ENCODE measurements around the gene BTF3.

BTF3 gene

DNA sequence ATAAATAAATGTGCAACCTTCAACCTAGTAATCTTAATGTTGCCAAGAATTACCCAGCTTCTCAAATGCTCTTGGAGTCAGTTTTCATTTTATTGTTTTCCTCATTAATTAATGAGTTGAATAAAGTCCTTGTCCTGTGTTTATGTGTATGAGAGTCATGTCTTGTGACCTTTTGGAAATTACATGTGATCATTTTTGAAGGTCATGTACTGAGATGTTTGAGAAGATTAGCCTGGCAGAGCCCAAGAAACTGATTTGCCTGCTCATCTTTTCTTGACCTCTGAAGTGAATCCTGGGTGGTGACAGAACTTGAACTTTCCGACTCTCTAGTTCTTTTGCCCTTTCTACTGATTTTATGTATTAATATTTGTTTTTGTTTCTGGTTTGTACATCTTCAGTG is 51.8 kb downstream of the BTF3 start:
- Histone ChIP-seq H2BK15ac (ENCODE audit: low read length) (no peak overlapping the region), H2BK12ac (ENCODE audit: low read length) (no peak overlapping the region), H3K79me1 (ENCODE audit: low read depth, low read length) (no peaks in the 10 kb centered on the region), H4K8ac (ENCODE audit: low read depth, low read length) (no peak overlapping the region), H2BK5ac (ENCODE audit: low read length) (no peak overlapping the region), H3K27me3 (ENCODE audit: control insufficient read depth in 3 of 3, insufficient read depth in 3 of 3, low read depth in 1 of 3, low read length in 3 of 3) (no peaks in the 10 kb centered on the region), H3K4me2 (ENCODE audit: insufficient read depth, low read length, poor library complexity, severe bottlenecking) (no peak overlapping the region), H3K36me3 (replicated peaks in 1 of 2; ENCODE audit: control insufficient read depth in 2 of 2, insufficient read depth in 2 of 2, low read length in 2 of 2) (peaks cover 4 to 32% of the 10 kb centered on the region in 2 donors), H3K4me1 (ENCODE audit: control insufficient read depth in 2 of 2, insufficient read depth in 1 of 2, low read depth in 1 of 2, low read length in 2 of 2) (no peaks in the 10 kb centered on the region), H2AFZ (ENCODE audit: low read length) (no peak overlapping the region), H3K27ac (replicated peaks; ENCODE audit: low read length) (no peak overlapping the region), H3K9ac (ENCODE audit: low read depth, low read length, poor library complexity) (no peak overlapping the region), H3K23ac (ENCODE audit: low read depth, low read length, poor library complexity) (no peak overlapping the region), H3K9me3 (replicated peaks in 1 of 2; ENCODE audit: control insufficient read depth in 2 of 2, insufficient read depth in 1 of 2, low read depth in 1 of 2, low read length in 2 of 2) (no peaks in the 10 kb centered on the region), H3K18ac (ENCODE audit: low read length) (no peak overlapping the region), H2AK5ac (ENCODE audit: low read depth, low read length) (no peak overlapping the region), H4K91ac (ENCODE audit: low read depth, low read length, poor library complexity) (no peak overlapping the region), H3K4ac (ENCODE audit: low read length) (no peak overlapping the region), H3K14ac (ENCODE audit: low read length) (no peak overlapping the region), H2BK120ac (ENCODE audit: low read depth, low read length) (no peak overlapping the region), H3K4me3 (ENCODE audit: low read length in 2 of 2) (no peak overlapping the region)
- no peak for DNase-seq (ENCODE audit: low spot score)
- no CpG with 5 or more reads among the region's 1 CpG for WGBS, 2 donors (ENCODE audit: extremely low coverage in 2 of 2, insufficient read length in 2 of 2, insufficient replicate concordance in 1 of 2)

- no peak overlapping the region for H2BK5ac ChIP-seq (ENCODE audit: low read length)
- no peaks in the 10 kb centered on the region for H3K4me1 ChIP-seq (ENCODE audit: control insufficient read depth in 2 of 2, insufficient read depth in 1 of 2, low read depth in 1 of 2, low read length in 2 of 2)
- H3K36me3 ChIP-seq (replicated peaks in 1 of 2; ENCODE audit: control insufficient read depth in 2 of 2, insufficient read depth in 2 of 2, low read length in 2 of 2), result peaks cover 5 to 58% of the 10 kb centered on the region in 2 donors
- H4K91ac ChIP-seq (ENCODE audit: low read depth, low read length, poor library complexity), result no peak overlapping the region
- no peaks in the 10 kb centered on the region for H3K79me1 ChIP-seq (ENCODE audit: low read depth, low read length)
- H2BK15ac ChIP-seq (ENCODE audit: low read length), result no peak overlapping the region
- H2AK5ac ChIP-seq (ENCODE audit: low read depth, low read length), result no peak overlapping the region
- H2BK12ac ChIP-seq (ENCODE audit: low read length), result no peak overlapping the region
- H3K18ac ChIP-seq (ENCODE audit: low read length), result no peak overlapping the region
- H3K9ac ChIP-seq (ENCODE audit: low read depth, low read length, poor library complexity), result no peak overlapping the region
- no peaks in the 10 kb centered on the region for H3K27me3 ChIP-seq (ENCODE audit: control insufficient read depth in 3 of 3, insufficient read depth in 3 of 3, low read depth in 1 of 3, low read length in 3 of 3)
- no peak overlapping the region for H3K23ac ChIP-seq (ENCODE audit: low read depth, low read length, poor library complexity)
- H3K9me3 ChIP-seq (replicated peaks in 1 of 2; ENCODE audit: control insufficient read depth in 2 of 2, insufficient read depth in 1 of 2, low read depth in 1 of 2, low read length in 2 of 2), result no peaks in the 10 kb centered on the region
- H2AFZ ChIP-seq (ENCODE audit: low read length), result no peak overlapping the region
- no peak overlapping the region for H3K14ac ChIP-seq (ENCODE audit: low read length)
- H3K4me2 ChIP-seq (ENCODE audit: insufficient read depth, low read length, poor library complexity, severe bottlenecking), result no peak overlapping the region
- H2BK120ac ChIP-seq (ENCODE audit: low read depth, low read length), result no peak overlapping the region
- H3K4ac ChIP-seq (ENCODE audit: low read length), result no peak overlapping the region
- no peak overlapping the region for H4K8ac ChIP-seq (ENCODE audit: low read depth, low read length)
- no peak overlapping the region for H3K27ac ChIP-seq (replicated peaks; ENCODE audit: low read length)
- no peak overlapping the region for H3K4me3 ChIP-seq (ENCODE audit: low read length in 2 of 2)
- DNase-seq (ENCODE audit: low spot score), result no peak
These were observed 54.4 kb downstream of the BTF3 start for GRCh38 chr5:73552642-73553041.
